T1000 (cell line): ENCODE measurements around the gene SWAP70.
"Not testable (repeated sequence)": the region's sequence is repeated elsewhere in the genome, so short reads cannot be mapped to it uniquely, and the experiment has no call there.

Experiments
- DNase-seq: peaks from one replicate; lab custom pipeline; 2025; ENCODE audit warnings: mixed read lengths; lab: John Stamatoyannopoulos, UW

The SWAP70 gene

DNA sequence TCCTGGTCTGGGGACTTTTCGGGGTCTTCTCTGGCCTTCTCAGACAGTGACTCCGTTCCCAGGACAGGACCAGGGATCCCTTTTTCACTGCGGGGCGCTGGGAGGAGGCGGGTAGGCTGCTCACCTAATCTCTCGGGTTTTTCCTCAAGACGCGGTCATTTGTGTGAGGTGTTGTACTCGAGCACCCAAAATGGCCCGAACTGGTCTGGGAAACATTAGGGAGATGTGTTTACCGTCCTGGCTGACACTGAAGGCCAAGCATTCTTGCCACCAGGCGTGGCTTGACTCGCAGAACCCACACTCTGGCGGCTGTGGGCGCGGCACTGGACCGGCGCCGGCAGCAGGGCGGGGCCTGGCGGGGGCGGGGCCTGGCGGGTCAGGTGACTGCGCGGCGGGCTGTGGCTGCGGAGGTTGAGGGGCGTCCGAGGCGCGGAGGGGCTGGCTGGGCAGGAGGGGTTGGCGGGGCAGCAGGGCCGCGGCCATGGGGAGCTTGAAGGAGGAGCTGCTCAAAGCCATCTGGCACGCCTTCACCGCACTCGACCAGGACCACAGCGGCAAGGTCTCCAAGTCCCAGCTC is at the start of gene SWAP70:
Gene SWAP70, plus strand, starts transcription at position 379 of the 577 bp plus-strand sequence. Its CDS starts 103 bp downstream, at position 482.
- DNase-seq: peak; percentile 70

DNA sequence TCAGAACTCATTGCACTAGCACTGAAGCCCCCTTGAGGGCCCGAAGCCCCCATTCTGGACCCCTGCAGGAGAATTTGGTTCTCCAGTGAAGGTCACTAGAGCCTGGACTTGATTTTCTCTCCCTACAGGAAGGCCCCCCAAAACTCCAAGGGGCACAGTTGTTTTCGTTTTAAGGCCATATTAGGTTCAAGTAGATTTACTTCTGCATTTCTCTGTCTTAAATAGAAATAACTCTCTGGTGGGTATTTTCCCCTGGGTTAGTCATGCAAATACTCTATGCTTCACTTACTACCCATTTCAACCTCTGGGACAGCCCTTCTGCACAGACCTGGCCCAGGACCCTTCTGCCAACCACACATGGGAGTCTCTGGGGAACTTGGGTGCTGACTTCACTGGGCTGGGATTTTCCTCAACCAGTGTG is 48.8 kb upstream of the SWAP70 start:
- DNase-seq: no peak

DNA sequence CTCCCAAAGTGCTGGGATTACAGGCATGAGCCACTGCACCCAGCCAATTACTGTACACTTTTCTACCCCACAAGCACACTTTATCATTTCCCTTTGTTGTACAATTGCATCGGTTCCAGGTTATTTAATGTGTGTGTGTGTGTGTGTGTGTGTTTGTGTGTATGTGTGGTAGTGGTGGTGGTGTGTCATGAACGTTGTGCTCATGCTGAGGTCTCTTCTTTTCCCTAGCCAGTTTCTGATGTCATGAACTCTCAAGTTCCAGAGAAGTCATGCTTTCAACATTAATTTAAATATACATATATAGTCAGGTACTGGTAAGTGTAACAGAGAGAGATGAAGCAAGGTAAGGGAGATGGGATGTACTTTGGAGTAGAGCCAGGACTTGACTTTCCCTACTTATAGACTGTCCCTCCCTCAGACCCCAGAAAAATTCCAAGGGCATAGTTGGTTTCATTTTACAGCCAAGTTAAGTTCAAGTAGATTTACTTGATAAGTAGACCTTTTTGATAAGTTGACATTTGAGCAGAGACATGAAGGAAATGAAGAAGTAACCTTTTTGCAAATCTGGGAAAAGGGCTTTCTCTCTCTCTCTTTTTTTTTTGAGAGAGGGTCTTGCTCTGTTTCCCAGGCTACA is 47.7 kb upstream of the SWAP70 start:
- DNase-seq: no peak

DNA sequence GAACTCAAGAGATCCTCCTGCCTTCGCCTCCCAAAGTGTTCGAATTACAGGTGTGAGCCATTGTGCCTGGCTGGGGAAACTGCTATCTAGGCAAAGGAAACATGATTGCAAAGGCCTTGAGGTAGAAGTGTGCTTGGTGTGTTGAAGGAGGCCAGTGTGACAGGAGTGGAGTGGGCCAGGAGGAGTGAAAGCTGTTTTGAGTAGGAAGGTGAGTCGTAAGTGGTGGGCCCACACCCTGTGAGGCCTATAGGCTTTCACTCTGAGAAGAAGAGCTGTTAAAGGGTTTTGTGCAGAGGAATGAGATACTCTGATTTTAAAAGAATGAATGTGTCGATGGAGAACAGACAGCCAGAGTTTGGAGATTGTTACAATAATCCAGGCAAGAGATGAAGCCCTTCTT is 47.0 kb upstream of the SWAP70 start:
- no peak for DNase-seq

DNA sequence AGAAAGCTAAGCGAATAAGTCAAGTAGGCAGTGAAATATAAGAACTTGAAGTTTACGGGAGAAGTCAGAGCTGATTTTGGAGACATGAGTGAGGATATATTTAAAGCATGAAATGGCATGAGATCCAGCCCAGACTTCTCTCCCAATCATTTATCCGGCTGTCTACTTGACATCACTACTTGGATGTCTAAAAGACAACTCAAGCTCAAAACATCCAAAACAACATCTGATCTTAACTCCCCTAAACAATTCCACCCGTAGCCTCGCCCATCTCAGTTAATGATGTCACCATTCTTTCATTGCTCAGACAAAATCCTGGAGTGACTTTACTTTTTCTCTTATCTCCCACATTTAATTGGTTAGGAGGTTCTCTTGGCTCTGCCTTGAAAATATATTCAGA is 45.9 kb upstream of the SWAP70 start:
- no peak for DNase-seq

DNA sequence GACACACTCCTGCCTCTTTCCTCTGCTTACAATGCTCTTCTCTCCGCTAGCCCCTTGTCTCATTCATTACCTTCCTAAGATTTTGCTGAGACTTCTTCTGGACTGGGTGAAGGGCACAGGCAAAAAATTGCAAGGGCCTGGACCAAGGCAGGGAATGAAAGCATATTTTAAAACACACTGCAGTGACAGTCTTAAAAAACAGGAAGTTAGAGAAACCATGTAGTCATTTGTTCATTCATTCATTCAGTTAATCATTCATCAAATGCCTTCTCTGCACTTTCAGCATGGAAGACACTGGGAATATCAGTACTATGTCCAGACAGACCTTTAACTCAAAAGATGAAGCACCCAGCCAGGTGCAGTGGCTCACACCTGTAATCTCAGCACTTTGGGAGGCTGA is 44.9 kb upstream of the SWAP70 start:
- no peak for DNase-seq

DNA sequence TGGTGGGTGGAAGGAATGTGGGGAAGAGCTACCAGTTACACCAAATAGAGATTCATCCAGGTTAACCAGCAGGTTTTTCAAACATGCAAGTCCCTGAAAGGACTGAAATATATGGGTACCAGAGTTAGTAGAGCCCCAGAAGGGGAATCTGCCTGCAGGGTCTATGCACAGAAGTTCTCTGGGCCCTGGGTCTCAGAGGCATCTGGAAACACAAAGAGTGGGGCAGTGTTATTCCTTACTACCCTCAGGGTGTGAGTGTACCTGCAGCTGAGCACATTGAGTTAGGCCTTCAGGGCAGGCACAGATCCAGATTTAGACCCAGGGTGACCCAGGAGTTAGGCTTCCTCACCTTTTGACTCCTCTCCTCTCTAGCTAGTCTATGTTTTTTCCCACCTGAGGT is 43.9 kb upstream of the SWAP70 start:
- no peak for DNase-seq

DNA sequence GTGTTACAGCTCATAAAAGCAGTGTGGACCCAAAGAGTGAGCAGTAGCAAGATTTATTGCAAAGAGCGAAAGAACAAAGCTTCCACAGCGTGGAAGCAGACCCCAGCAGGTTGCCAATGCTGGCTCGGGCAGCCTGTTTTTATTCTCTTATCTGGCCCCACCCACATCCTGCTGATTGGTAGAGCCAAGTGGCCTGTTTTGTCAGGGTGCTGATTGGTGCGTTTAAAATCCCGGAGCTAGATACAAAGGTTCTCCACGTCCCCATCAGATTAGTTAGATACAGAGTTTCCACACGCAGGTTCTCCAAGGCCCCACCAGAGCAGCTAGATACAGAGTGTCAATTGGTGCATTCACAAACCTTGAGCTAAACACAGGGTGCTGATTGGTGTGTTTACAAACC is 41.5 kb upstream of the SWAP70 start:
- not testable (repeated sequence) for DNase-seq

DNA sequence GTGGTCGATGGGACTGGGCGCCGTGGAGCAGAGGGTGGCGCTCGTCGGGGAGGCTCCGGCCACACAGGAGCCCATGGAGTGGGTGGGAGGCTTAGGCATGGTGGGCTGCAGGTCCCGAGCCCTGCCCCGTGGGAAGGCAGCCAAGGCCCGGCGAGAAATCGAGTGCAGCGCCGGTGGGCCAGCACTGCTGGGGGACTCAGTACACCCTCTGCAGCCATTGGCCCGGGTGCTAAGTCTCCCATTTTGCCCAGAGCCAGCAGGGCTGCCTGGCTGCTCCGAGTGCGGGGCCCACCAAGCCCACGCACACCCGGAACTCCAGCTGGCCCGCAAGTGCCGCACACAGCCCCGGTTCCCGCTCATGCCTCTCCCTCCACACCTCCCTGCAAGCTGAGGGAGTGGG is 40.8 kb upstream of the SWAP70 start:
- not testable (repeated sequence) for DNase-seq

DNA sequence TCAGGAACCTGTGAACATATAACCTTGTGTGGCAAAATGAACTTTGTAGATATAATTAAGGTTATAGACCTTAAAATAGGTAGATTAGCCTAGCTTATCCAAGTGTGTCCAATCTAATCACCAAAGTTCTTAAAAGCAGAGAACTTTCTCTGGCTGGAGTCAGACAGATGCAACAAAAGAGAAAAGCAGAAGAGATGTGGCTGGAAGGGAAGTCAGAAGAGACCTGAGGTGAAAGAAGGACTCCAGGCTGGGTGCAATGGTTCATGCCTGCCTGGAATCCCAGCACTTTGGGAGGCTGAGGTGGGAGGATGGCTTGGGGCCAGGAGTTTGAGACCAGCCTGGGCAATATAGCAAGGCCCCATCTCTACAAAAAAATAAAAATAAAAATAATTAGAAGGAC is 39.4 kb upstream of the SWAP70 start:
- no peak for DNase-seq

DNA sequence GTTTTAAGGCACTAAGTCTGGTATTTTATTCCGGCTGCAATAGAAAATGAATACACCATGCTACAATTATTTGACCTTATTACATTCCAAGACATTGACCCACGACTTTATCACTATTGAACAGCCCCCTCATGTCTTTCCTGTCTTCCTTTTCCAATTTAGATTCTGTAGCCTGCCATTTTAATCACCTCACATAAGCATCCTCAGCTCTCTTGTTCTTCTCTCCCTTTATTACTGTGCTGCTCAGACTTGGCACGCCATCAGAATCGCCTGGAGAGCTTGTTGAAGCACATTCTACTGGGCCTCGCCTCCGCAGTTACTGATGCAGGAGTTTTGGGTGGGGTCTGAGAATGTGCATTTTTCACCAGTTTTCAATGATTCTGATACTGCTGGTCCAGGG is 38.7 kb upstream of the SWAP70 start:
- no peak for DNase-seq

DNA sequence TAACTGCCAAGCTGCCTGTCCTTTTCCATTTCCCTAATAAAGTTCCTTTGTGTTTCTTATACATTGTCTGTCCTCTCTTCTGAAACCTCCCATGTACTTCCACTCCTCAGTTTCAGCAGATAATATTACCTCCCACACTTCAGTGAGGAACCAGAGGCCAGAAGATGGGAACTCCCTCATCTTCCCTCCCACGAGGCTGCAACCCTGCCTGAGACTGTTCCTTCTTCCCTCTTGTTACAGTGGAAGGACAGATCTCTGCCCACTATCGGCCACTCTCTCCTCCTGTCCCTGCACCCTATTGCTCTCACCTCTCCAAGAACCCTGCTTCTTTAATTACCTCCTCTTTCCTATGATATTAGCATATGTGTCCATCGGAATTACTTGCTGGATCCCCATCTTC is 38.1 kb upstream of the SWAP70 start:
- no peak for DNase-seq

DNA sequence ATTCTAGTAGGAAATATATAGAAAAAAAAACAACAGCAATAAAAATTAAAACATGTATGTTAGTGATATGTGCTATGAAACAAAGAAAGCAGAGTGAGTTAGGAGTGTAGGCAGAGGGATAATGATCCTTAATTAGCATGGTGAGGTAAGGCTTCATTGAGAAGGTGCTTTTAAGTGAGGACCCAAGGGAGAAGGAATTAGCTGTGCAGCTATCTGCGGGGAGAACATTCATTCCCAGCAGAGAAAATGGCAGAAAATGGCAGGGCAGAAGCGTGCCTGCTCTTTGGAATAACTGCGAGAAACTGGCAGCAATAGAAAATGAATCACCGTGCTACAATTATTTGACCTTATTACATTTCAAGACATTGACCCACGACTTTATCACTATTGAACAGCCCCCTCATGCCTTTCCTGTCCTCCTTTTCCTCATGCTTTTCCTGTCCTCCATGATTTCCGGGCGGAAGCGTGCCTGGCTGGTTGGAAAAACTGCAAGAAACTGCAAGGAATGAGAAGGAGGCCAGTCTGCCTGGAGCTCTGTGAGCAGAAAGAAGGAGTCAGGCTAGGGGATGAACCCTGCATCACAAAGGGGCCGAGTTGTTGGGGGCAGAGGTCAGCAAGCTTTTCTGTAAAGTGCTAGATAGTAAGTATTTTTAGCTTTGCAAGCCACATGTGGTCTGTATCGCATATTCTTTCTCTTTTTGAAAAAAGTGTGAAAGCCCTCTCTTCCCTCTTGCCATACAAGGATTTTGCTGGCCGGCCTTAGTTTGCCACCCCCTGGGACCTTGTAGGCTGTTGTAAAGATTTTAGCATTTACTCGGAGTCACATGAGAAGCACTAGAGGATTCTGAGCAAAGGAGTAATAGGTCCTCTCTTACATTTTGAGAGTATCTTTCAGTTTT is 37.1 kb upstream of the SWAP70 start:
- no peak for DNase-seq

DNA sequence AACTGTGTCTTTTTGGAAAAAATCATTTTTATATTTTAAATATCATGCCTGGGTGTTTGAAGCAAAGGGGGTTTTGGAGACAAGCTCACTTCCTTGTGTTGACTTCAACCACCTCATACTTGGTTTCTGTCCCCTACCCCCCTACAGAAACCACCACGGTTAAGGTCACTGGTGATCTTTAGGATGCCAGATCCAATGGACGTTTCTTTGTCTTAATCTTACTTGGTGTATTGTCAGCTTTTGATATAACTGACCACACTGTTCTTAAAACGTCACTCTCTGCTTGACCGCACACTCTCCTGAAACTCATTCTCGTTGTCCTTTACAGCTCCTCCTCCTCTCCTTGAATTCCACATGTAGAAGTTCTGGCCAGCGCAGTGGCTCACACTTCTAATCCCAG is 34.8 kb upstream of the SWAP70 start:
- DNase-seq: no peak

DNA sequence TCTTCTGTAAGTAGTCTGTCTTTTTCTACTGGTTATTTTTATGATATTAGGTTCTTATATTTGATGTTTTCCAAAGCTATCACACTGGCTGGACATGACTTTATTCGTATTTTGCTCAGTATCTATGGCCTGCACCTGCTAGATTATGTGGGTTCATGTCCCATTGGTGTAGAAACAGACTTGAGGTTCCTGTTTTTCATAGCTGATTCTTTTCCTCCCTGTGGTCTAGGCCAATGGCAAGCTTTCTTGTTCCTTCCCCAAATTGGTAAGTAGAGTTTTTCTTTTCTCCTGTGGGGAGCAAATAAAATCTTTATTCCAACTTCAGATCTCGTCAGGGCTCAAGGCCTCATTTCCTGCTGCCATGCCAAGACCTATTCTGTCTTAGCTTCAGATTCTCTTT is 30.2 kb upstream of the SWAP70 start:
- DNase-seq: no peak

DNA sequence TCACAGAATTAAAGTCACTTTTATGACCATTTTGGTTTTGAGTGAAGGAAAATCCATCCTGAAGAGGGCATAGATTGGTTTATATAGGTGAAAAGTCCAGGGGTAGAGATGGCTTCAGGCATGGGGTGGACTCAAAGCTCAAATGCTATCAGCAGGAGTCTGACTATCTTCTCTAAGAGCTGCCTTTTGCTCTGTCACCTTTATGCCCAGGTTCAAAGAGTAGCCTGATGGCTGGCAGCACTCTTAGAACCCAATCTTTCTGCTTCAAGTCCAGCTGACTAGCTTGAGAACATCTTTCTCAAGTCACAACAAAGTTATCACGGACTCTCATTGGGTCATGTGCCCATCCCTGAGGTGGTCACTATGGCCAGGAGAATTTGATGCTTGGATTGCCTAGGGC is 27.2 kb upstream of the SWAP70 start:
- DNase-seq: no peak

DNA sequence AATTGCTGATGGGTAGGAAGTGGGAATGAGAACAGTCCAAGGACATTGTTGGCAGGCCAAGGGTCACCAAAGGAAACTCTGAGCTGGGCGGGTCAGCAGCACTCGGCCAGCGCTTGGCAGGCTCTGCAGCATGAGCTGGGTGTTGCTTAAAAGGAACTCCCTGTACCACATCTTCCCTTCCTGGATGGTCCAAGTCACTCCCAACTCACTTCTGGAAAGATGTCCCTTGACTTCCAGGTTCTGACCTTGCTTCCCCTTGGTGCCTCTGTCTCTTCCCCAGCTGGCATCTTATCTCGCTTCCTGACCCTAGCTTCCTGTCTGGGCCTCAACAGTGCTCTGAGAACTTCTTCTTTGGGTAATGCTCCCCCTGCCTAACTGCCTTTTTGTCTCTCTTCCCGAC is 24.8 kb upstream of the SWAP70 start:
- DNase-seq: no peak

DNA sequence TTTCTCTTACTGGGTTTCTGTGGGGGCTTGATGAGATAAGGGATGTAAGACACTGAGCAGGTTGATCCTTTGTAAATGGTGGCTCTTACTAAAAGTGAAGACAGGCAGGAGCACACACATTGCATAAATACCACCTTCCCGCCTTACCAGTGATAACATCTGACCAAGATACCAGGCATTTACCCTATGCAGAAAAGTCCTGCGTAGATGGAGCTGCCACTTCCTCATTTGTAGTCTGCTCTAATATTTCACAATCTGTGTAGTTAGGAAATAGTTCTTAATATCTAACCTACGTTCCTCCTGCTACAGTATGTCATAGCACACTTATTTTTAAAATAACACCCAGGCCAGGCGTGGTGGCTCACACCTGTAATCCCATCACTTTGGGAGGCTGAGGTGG is 23.9 kb upstream of the SWAP70 start:
- no peak for DNase-seq

DNA sequence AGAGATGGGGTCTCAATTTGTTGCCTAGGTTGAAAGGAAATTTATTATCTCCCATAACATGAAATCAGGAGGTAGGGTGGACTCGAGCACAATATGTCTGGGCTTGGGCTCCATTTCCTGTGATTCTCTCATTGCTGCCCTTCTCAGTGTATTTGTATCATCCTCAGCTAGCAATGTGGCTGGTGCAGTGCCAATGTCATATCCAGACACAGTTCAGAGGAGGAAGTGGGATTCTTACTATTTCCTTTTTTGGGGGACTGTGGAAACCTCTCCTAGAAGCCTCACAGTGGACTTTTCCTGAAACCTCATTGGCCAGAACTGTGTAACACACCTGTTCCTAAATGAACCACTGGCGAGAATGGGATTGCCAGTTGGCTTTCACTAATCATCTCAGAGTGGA is 21.0 kb upstream of the SWAP70 start:
- no peak for DNase-seq

DNA sequence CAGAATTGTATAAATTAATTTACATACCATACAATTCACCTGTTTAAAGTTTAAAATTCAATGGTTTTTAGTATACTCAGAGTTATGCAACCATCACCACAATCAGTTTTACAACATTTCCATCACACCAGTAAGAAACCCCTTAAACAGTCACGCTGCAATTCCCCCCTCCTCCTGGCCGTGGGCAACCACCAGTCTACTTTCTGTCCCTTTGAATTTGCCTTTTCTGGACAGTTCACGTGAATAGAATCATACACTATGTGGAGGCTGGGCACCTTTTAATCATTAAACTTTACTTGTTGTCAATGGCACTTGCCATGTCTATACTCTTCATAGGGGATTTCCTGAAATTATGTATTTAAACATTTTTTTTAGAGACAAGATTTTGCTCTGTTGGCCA is 20.1 kb upstream of the SWAP70 start:
- DNase-seq: no peak

DNA sequence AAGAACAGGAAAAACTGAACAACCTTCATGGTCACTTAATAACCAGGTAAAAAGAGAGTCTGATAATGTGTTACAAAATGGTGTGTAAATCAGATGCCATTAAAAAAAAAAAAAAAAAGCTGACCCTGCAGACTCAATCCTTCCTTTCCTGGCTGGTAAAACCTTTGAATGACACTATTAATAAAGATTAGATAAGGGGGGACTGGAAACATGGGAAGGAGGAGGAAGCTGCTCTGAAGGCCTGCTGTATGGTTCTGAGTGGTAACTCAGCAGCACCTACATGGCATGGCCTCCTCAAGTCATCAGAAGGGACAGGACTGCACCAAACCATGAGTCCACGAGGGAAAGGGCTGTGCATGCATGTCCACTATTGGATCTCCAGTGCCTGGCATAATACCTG is 18.0 kb upstream of the SWAP70 start:
- DNase-seq: no peak

DNA sequence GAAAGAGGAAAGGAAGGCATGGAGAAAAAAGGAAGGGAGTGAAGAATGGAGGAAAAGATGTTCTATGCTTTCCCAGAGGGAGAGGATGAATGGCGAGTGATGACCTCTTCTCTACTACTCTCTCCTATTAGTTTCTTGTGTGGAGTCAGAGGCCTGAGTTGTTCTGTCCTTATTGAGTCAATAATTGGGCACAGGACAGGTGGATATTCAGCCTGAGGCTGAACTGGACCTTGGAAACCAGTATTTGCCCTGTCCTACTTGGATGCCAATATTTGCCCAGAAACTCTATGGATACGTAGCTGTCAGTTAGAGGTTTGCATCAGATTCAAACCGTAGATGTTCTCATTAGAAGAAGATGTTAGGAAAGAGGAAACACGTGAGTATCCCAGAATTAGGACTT is 17.6 kb upstream of the SWAP70 start:
- DNase-seq: no peak

DNA sequence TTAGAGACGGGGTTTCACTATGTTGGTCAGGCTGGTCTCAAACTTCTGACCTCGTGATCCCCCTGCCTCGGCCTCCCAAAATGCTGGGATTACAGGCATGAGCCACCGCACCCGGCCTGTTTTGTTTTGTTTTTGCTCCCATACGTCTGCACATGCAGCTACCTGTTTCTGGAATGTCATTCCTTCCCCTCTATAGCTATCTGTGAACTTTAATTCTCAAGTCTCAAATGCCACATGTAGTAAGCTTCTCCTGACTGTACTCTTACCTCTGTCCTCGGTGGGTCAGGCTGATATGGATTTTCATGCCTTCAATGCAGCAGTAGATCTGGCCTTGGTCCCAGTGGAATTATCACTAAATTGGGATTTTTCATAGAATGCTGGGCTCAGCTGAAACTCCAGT is 12.4 kb upstream of the SWAP70 start:
- no peak for DNase-seq
